Inflammatory macrophage treated with lipopolysaccharide for 4 hours (primary cell): ENCODE data around the gene MAGEA8.
"Not testable (repeated sequence)": the region's sequence is repeated elsewhere in the genome, so short reads cannot be mapped to it uniquely, and the experiment has no call there.

Experiments used
- DNase-seq: peaks from one replicate; pipeline ENCODE4 v3.0.0-alpha.2; 2020

Gene MAGEA8

DNA sequence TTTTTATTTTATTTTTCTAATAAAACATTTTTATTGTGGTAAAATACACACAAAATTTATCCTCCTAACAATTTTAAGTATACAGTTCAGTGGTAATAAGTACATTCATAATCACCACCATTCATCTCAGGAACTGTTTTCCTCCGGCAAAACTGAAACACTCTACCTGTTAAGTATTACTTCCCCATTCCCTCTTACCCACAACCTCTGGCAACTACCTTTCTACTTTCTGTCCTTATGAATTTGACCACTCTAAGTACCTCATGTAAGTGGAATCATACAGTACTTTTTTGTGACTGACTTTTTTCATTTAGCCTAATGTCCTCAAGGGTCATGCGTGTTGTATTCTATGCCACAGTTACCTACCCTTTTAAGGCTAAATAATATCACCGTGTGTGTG lies 27.3 kb downstream of the MAGEA8 start:
- no peak for DNase-seq

DNA sequence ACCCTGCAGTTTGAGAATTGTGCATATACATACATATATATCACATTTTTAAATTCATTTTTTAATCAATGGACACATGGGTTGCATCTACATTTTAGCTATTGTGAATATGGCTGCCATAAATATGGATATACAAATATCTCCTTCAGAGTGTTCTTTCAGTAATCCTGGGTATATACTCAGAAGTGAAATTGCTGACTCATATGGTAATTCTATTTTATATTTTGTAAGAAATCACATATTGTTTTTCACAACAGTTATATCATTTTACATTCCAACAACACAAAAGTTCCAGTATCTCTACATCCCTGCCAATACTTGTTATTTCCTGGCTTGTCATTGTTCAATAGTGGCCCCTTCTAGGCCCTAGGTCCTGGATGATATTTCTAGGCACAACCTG lies 27.7 kb downstream of the MAGEA8 start:
- no peak for DNase-seq

DNA sequence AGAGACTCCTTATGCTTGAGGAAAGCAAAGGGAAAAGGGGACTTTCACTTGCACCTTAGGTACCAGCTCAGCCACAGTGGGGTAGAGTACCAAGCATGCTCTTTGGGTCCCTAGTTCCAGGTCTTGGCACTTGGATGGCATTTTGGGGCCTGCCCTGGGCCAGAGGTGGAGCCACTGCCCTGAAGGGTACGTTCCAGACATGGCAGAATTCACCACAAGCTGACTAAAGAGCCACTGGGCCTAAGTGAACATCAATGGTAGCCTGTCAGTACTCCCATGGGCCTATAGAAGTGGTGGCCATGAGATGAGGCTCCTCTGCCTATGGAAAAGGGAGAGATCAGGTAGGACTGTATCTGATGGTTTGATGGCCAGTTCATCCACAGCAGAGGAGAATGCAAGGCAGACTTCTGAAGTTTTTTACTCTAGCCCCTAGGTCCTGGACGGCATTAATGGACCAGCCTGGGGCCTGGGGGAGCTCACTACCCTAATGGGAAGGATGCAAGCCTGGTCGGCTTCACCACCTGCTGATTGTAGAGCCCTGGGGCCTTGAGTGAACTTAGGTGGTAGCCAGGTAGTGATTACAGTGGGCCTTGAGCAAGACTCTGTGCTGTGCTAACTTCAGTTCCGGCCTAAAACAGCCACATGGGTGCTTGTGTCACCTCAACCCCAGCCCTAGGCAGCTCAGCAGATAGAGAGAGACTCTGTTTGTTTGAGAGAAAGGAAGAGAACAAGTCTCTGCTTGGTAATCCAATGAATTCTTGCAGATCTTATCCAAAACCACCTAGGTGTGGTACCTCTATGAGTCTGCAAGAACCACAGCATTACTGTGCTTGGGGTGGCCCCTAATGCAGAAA lies 28.6 kb downstream of the MAGEA8 start:
- no peak for DNase-seq

- DNase-seq: no peak
Measured at GRCh38 chrX:149910178-149910695, 29.3 kb downstream of the MAGEA8 start.

GRCh38 chrX:149916745-149917392 lies 35.9 kb downstream of the MAGEA8 start:
- DNase-seq: no peak

GRCh38 chrX:149923836-149924235 lies 42.9 kb downstream of the MAGEA8 start:
- DNase-seq: not testable (repeated sequence)

DNA sequence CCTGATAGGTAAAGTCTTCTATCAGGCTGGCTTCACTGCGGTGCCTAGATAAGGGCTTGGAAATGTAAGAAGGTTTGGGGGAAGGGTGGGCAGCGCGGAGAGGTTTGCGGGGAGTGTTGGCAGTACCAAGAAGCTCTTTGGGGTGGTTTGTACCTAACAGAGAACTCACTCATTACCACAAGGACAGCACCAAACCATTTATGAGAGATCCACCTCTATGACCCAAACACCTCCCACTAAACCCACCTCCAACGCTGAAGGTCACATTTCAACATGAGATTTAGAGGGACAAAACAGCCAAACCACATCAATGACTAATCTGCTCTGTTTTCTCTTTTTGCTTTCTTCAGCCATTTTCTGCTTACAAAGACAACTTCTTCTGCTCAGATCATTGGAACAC lies 43.5 kb downstream of the MAGEA8 start:
- not testable (repeated sequence) for DNase-seq

DNA sequence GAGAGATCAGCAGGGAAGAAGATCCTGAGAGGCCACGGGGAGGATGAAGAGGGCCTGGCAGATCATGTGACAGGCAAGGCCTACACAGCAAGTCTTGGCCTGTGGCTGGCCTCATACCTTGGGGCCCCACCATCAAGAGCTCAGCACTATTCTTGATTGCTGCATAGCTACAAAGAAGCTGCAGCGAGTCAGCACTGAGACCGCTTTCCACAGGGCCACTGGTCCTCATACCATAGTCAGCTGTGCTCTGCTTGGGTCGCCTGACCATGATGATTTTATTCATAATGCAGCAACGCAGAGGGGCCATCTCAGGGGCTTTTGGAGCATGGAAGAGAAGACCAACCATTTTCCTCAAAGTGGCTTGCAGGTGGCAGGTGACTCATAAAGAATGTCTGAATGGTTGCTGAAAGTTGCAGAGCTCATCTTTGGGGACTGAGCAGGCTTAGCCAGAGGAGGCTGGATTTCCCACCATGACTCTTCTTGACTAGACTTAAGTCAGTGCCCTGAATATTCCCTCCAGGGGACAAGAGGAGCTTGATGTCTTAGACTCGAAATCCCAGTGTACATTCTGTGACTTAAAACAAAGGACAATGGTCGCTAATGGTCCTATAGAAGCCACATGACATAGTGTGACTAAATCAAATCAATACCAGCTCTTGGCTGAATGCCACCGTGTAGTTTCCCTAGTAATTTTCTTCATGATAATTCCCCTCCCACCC lies 46.4 kb downstream of the MAGEA8 start:
- DNase-seq: not testable (repeated sequence)

DNA sequence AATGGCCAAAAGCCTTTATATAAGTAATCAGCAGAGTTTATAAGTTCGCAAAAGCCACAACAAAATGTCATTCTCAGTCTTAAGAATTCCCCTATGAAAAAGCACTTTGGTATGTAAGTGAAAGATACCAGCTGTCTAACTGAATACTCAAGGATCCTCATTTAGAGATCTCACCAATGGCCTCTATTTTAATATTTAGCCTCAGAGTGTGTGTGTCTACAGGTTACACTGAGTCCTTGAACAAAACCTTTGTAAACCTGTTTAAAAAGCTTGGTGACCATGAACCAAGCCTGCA lies 46.9 kb downstream of the MAGEA8 start:
- not testable (repeated sequence) for DNase-seq

GRCh38 chrX:149928635-149929034 lies 47.7 kb downstream of the MAGEA8 start:
- DNase-seq: not testable (repeated sequence)

DNA sequence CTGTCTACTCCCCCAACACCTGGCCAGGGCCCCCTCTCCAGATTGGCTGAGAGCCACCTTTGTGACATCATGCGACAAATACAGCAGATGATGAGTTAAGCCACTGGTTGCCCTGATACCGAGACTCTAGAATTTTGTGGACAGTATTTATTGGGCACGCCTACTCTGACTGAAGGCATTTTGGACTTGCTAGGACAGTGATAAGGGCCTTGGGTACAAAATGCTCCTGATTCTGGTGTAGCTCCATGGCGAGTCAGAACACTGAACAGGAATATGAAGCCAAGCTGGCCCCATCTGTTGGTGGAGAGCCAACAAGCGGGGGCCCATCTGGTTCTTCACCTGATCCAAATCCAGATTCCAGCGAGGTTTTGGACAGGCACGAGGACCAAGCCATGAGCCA lies 48.4 kb downstream of the MAGEA8 start, which contains the start of gene HSFX4:
TSS of gene HSFX4 (plus strand) at position 174 of the 400 bp plus-strand sequence. CDS start at position 246, 72 bp downstream.
- DNase-seq: not testable (repeated sequence)

DNA sequence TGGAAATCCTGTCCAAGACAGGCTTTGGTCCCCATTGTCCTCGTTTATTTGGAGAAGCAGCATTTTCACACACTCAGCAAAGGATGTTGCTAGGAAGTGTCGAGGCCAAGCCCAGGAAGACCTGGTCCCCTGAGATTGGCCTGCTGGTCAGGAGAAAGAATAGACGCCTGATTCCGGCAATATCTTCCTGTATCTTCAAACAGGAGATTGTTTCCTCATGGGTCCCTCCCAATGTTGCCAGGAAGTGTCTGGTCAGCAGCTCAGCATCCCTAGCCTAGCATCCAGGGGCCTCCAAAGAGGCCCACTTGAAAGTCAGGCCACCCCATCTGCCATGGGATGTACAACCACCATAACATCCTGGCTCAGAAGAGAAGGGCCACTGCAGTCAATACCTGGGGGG lies 50.4 kb downstream of the MAGEA8 start:
- DNase-seq: not testable (repeated sequence)

DNA sequence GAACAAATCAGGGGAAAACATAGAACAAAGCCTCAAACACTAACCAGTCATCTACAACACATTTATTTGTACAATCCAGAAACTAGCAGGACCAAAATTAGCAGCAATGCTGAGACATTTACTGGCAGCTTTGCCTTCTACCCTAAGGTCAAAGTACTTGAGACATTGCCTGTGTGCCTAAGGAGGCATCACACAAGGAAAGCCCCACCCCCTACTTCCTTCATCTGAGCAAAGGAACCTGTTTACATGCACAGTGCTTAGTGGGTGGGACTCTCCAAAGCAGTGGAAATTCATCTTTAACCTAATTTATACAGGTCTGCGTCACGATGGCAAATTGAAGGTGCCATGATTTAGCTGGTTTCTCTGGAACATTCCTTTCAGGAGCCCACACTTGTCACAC lies 51.2 kb downstream of the MAGEA8 start:
- not testable (repeated sequence) for DNase-seq

DNA sequence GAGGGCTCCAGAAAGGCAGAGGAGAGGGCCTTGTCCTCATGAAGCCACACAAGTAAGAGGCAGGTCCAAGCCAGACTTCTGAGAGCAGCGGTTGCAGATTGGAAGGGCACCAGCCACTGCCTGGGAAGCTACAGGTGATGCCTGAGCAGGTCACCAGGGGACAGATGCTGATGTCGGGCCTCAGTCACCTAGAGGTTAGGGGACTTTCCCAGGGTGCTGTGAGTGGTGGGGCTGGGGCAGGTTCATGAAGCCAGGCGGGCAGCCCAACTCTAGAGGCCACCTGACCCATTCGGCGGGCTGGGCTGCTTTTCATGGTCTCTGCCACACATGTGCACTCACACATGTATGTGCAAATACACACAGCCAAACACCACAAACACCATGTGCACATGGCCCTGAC lies 52.0 kb downstream of the MAGEA8 start:
- not testable (repeated sequence) for DNase-seq

GRCh38 chrX:149933547-149933946 lies 52.6 kb downstream of the MAGEA8 start:
- not testable (repeated sequence) for DNase-seq
